ENCODE results near the gene GALR2. TPM values are rescaled to one million over a fixed set of nuclear protein-coding genes. Genes with fewer than 3 reads are reported as not detected.

The GALR2 gene
- total RNA-seq, 1 donor from 2014 or later = 0.36 TPM

DNA sequence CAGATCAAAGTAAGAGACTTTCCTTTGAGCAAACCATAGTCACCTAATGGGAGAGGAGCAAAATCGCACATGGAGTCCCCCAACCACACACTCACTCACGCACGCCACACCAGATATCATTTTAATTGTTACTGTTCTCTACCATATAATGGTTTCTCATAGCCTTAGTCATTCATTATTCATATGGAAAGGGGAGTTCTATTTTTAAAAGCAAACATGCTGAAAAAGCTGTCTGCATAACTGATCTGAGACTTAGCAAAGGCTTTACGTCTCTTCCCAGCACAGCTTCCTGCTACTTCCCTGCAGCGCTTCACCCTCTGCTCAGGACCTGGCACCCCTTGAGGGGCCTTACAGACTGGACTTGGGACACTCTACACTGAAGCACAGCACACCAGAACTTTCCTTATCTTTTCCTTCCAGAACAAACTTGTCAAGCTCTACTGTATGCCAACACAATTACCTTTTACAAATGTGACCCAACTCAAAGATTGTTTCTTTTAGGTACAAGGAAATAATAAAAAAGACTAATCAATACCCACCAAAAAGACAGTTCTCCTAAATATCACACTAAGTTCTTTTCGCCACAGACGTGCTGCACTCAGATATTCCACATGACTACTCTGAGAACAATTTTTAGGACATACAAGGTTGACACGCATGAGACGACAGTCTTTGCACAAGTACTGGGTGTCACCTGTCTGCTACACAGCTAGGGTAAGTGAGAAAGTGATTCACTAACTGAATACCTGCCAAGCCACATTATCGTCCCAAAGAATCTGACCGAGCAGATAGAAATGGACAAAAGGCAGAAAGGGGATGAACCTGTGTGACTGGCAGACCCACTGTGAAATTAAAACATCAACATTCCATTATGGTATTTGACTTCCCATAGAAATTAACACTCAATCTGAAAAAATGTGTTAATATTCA lies 23.8 kb upstream of the GALR2 start:
- Mint-ChIP-seq H3K4me1 (ENCODE audit: low read depth, unreplicated experiment) (peaks cover 37% of the 10 kb centered on the region), H3K4me3 (ENCODE audit: unreplicated experiment) (no peak overlapping the region), H3K27me3 (ENCODE audit: low read depth, unreplicated experiment) (no peaks in the 10 kb centered on the region), H3K9me3 (ENCODE audit: unreplicated experiment) (no peaks in the 10 kb centered on the region), H3K36me3 (ENCODE audit: low read depth, unreplicated experiment) (peaks cover 28% of the 10 kb centered on the region), H3K27ac (ENCODE audit: unreplicated experiment) (peak overlapping the region; percentile 21)
- H3K4me2 ChIP-seq (ENCODE audit: low read length) = no peak overlapping the region
- H4K20me1 ChIP-seq (ENCODE audit: insufficient read depth, low read length) = peaks cover 49% of the 10 kb centered on the region
- no peak overlapping the region for H3K9ac ChIP-seq (ENCODE audit: low read length)
- no peak overlapping the region for H3K4me3 ChIP-seq (ENCODE audit: insufficient read depth, low read depth, low read length)
- peak overlapping the region; percentile 0 for H3K27ac ChIP-seq (ENCODE audit: low read depth, low read length)
- DNase-seq (ENCODE audit: low read depth) = peak; percentile 59
- H3K4me1 ChIP-seq (ENCODE audit: insufficient read depth, low read length) = peaks cover 37% of the 10 kb centered on the region
- no peak for FAIRE-seq
- H3K27me3 ChIP-seq (ENCODE audit: insufficient read depth, low read length) = no peaks in the 10 kb centered on the region
- TF ChIP-seq, protein P1, sequence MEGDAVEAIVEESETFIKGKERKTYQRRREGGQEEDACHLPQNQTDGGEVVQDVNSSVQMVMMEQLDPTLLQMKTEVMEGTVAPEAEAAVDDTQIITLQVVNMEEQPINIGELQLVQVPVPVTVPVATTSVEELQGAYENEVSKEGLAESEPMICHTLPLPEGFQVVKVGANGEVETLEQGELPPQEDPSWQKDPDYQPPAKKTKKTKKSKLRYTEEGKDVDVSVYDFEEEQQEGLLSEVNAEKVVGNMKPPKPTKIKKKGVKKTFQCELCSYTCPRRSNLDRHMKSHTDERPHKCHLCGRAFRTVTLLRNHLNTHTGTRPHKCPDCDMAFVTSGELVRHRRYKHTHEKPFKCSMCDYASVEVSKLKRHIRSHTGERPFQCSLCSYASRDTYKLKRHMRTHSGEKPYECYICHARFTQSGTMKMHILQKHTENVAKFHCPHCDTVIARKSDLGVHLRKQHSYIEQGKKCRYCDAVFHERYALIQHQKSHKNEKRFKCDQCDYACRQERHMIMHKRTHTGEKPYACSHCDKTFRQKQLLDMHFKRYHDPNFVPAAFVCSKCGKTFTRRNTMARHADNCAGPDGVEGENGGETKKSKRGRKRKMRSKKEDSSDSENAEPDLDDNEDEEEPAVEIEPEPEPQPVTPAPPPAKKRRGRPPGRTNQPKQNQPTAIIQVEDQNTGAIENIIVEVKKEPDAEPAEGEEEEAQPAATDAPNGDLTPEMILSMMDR (IDR thresholded peaks at IDR 0.05; ENCODE audit: insufficient read depth, low read depth, low read length) = no peak
- TF ChIP-seq EZH2 (IDR thresholded peaks at IDR 0.05; ENCODE audit: insufficient read depth, low read length) = no peak
- H3K79me2 ChIP-seq (ENCODE audit: insufficient read depth, low read length) = peaks cover 19% of the 10 kb centered on the region
- no peaks in the 10 kb centered on the region for H3K9me3 ChIP-seq (ENCODE audit: insufficient read depth, low read depth, low read length)
- peaks cover 22% of the 10 kb centered on the region for H3K36me3 ChIP-seq (ENCODE audit: insufficient read depth, low read length)
- H2AFZ ChIP-seq (ENCODE audit: low read depth, low read length) = no peak overlapping the region

DNA sequence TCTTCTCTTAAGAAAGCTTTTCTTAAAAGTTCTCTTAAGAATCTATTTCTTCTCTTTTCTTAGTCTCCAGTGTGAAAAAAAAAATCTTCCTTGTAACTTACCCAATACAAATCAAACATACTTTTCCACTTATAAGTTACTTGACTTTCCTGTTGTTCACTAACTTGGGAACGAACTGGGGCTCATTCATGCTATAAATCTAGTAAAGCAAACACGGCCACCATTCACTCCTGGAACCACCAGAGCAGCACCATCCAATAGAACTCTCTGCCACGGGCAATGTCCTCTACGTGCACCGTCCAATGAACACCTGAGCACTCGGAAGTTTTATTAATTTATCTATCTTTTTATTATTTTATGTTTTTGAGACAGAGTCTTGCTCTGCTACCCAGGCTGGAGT lies 23.0 kb upstream of the GALR2 start:
- no peak overlapping the region for H3K9ac ChIP-seq (ENCODE audit: low read length)
- peaks cover 19% of the 10 kb centered on the region for H3K79me2 ChIP-seq (ENCODE audit: insufficient read depth, low read length)
- Mint-ChIP-seq H3K9me3 (ENCODE audit: unreplicated experiment) (no peaks in the 10 kb centered on the region), H3K27ac (ENCODE audit: unreplicated experiment) (no peak overlapping the region), H3K27me3 (ENCODE audit: low read depth, unreplicated experiment) (no peaks in the 10 kb centered on the region), H3K4me3 (ENCODE audit: unreplicated experiment) (no peak overlapping the region), H3K4me1 (ENCODE audit: low read depth, unreplicated experiment) (peaks cover 37% of the 10 kb centered on the region), H3K36me3 (ENCODE audit: low read depth, unreplicated experiment) (peaks cover 28% of the 10 kb centered on the region)
- H3K36me3 ChIP-seq (ENCODE audit: insufficient read depth, low read length) = peaks cover 22% of the 10 kb centered on the region
- peak overlapping the region; percentile 0 for H3K27ac ChIP-seq (ENCODE audit: low read depth, low read length)
- DNase-seq (ENCODE audit: low read depth) = no peak
- no peak for FAIRE-seq
- H3K4me3 ChIP-seq (ENCODE audit: insufficient read depth, low read depth, low read length) = no peak overlapping the region
- peaks cover 37% of the 10 kb centered on the region for H3K4me1 ChIP-seq (ENCODE audit: insufficient read depth, low read length)
- H3K4me2 ChIP-seq (ENCODE audit: low read length) = no peak overlapping the region
- H3K9me3 ChIP-seq (ENCODE audit: insufficient read depth, low read depth, low read length) = no peaks in the 10 kb centered on the region
- H4K20me1 ChIP-seq (ENCODE audit: insufficient read depth, low read length) = peaks cover 50% of the 10 kb centered on the region
- H3K27me3 ChIP-seq (ENCODE audit: insufficient read depth, low read length) = no peaks in the 10 kb centered on the region
- H2AFZ ChIP-seq (ENCODE audit: low read depth, low read length) = no peak overlapping the region
- TF ChIP-seq, protein P1 (IDR thresholded peaks at IDR 0.05; ENCODE audit: insufficient read depth, low read depth, low read length) = no peak
- TF ChIP-seq EZH2 (IDR thresholded peaks at IDR 0.05; ENCODE audit: insufficient read depth, low read length) = no peak
